AG09319 (cell line): ENCODE results near the gene KCTD1.
"Not testable (repeated sequence)": the region's sequence is repeated elsewhere in the genome, so short reads cannot be mapped to it uniquely, and the experiment has no call there.

Source experiments
- DNase-seq: peaks from one replicate; pipeline ENCODE4 v3.0.0-alpha.2; 2010; ENCODE audit warnings: low read depth; ENCODE audit errors: extremely low read depth
- CTCF ChIP-seq: IDR thresholded peaks from 2 replicates; pipeline ENCODE4 v1.5.1; 2011; ENCODE audit warnings: low read depth, mild to moderate bottlenecking, inconsistent platforms, low read length, moderate library complexity

Gene KCTD1

DNA sequence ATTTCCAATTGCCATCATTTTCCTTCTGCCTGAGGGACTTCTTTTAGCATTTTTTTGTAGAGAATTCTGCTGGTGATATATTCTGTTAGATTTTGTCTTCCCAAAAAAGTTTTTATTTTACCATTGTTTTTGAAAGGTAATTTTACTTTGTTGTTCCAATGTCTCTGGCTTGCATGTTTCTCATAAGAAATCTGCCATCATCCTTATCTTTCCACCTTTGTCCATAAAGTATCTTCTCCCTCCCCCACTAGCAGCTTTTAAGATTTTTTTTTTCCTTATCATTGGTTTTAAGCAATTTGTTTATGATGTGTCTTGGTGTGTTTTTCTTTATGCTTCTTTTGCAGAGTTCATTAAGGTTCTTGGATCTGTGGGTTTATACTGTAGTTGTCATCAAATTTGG lies 104.5 kb downstream of the KCTD1 start:
- TF ChIP-seq CTCF: no peak

DNA sequence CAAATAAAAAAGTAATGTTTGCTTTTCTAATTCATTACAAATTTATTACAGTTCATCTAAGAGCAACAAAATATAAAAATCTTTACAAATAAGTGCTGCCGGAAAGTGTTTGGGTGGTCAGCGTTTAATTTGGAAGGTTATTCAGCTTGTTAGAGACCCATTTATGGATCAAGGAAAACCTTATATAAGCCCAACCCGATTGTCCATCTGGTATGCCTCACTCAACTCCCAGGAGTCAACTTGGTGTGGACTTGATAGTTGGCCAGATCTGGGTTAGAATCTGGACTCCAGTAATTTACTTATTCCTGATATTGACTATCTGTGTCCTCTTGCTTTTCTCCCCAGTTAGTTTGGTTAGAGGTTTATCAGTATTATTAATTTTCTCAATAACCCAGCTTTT lies 106.2 kb downstream of the KCTD1 start:
- TF ChIP-seq CTCF: no peak
- DNase-seq: no peak

More for the DNA sequence above, 104.5 kb downstream of the KCTD1 start:
- no peak for DNase-seq

DNA sequence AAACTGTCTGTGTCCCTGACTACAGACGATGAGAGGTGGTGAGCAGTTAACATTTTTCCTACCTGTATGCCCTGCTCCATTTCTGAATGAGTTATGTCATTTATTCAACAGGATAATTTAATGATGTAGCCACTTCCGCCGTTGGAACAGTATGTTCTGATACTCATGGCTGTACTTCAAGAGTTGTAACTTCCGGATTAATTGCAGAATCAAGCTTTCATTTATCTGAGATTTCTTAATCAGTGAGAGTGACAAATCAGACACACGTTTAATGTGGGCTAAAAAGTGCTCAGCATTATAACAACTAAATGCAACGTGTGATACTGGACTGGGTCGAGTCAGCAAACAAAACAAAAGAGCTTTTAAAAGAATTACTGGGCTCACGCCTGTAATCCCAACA lies 107.7 kb downstream of the KCTD1 start:
- DNase-seq: no peak
- no peak for TF ChIP-seq CTCF

DNA sequence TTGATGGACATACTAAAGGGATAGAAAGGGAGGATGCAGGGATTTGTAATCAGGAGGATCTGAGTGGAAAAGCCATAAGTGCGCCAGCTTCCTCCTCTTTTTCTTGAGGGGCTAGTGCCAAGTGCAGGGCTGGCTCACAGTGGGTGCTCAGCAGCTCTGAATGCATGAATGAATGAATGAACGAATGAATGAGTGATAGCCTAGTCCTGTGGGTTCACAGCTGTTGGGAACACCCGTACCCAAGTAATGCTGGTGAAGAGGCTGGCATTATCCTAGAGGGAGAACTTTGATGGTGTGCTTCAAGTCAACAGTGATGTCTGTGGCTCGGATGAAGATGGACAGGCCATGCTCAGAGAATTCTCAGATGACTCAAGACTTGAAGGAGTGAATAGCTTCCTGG lies 108.8 kb downstream of the KCTD1 start:
- TF ChIP-seq CTCF: no peak
- no peak for DNase-seq

GRCh38 chr18:26438980-26439379 lies 109.4 kb downstream of the KCTD1 start:
- no peak for DNase-seq
- TF ChIP-seq CTCF: no peak

DNA sequence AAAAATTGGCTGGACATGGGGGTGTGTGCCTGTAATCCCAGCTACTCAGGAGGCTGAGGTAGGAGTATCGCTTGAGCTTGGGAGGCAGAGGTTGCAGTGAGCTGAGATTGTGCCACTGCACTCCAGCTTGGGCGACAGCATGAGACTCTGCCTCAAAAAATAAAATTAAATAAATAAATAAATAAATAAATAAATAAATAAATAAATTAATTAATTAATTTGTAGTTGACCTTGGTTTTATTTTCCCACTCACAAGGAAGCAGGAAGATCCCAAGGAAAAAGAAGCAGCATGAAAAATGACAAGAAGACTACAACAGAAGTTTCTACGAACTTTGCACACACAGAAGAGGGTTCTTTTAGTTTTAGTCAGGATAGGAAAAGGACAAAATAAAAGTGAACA lies 110.7 kb downstream of the KCTD1 start:
- not testable (repeated sequence) for DNase-seq

- DNase-seq: peak; percentile 22
- no peak for TF ChIP-seq CTCF
Measured at GRCh38 chr18:26436176-26437051, 111.9 kb downstream of the KCTD1 start.
